Thoracic aorta (tissue), 2 donors: ENCODE data around the gene ACTRT2. TPM values are rescaled to one million over a fixed set of nuclear protein-coding genes. Genes with fewer than 3 reads are reported as not detected.

Experiments
- ATAC-seq: fragments of 150-250 bp; one replicate; pipeline ENCODE4 v1.8.0; 2017; ENCODE audit warnings: low read depth; ENCODE audit not compliant: insufficient number of reproducible peaks, low FRiP score
- DNase-seq: peaks from one replicate; pipeline ENCODE4 v3.0.0-alpha.2; 2020; ENCODE audit warnings: low spot score
- H3K27ac ChIP-seq, 2 donors: fragments of 200-600 bp; sonication (generic); 1 replicate in 1 of 2; 2 replicates in 1 of 2; pipeline ENCODE4 v1.5.1; 2016; ENCODE audit warnings: mild to moderate bottlenecking in 2 of 2, moderate library complexity in 2 of 2
- H3K27me3 ChIP-seq: fragments of 200-600 bp; sonication (generic); replicated peaks from 2 replicates; pipeline ENCODE4 v1.6.0; 2016; ENCODE audit warnings: mild to moderate bottlenecking; ENCODE audit not compliant: insufficient read depth
- H3K36me3 ChIP-seq: fragments of 200-600 bp; sonication (generic); one replicate; pipeline ENCODE4 v1.5.1; 2016
- H3K4me1 ChIP-seq, 2 donors: fragments of 200-600 bp; sonication (generic); 1 replicate in 1 of 2; 2 replicates in 1 of 2; pipeline versions ENCODE4 v1.5.1 to v1.6.0; 2016; ENCODE audit warnings: low read depth in 2 of 2, mild to moderate bottlenecking in 1 of 2; ENCODE audit not compliant: control insufficient read depth in 1 of 2
- H3K4me3 ChIP-seq: fragments of 200-600 bp; sonication (generic); 2 replicates; pipeline ENCODE4 v1.5.1; 2016; ENCODE audit warnings: mild to moderate bottlenecking
- H3K9me3 ChIP-seq: fragments of 200-600 bp; sonication (generic); 2 replicates; pipeline ENCODE4 v1.5.1; 2016
- total RNA-seq, 2 donors: library from RNA; depleted of rRNA; stranded (reverse); fragments of >200 nt; gene quantifications; one replicate each; pipeline versions ENCODE4 v1.1.0 to v1.2.3, GENCODE V29; 2016
- TF ChIP-seq, protein P1 (sequence below): fragments of 200-600 bp; sonication (generic); IDR thresholded peaks from one replicate; pipeline ENCODE4 v1.5.1; 2019; ENCODE audit warnings: antibody characterized with exemption

Gene ACTRT2
- total RNA-seq, 2 donors from 2014 or later, result not detected

DNA sequence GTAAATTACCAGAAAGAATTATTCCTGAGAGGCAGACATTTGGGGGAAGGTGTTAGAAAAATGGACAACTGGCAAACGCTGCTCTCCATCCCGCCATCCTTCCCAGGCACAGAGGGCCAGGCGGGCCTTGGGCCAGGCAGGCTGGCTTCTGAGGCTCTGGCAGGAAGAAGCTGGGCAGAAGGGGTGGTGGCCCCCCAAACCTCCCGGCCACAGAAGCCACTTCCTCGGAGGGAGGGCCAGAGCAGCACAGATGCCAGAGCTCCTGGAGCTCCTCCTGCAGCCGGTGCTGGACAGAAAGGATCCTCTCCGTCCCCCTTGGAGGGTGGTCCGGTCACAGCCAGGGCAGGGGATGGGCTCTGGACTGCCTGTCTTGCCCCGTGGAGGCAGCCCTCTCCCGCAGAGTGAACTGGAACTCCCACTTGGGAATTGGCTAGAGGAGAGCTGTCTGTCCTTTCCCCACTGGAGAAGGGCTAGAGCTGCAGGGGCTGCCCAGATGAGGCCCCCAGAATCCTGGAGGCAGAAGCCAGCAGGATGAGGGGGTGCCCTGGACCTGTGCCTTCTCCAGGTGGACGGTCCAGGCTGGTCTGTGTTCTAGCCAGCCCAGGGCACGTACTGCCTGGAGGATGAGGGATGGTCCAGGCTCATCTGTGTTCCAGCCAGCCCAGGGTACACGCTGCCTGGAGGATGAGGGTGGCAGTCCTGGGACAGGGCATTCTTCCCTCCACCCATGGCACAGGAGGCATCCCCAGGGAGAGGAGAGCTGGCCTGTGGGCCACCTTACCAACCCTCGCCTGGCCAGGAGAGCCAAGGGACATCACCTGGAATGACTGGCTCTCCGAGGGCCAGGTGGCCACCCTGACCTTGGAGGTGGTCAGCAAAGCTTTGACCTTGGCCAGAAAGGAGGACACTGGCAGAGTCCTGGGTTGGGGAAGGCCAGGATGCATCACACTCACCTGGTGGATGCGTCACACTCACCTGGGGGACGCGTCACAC lies 47.4 kb upstream of the ACTRT2 start:
- ATAC-seq, result no peak
- TF ChIP-seq, protein P1, sequence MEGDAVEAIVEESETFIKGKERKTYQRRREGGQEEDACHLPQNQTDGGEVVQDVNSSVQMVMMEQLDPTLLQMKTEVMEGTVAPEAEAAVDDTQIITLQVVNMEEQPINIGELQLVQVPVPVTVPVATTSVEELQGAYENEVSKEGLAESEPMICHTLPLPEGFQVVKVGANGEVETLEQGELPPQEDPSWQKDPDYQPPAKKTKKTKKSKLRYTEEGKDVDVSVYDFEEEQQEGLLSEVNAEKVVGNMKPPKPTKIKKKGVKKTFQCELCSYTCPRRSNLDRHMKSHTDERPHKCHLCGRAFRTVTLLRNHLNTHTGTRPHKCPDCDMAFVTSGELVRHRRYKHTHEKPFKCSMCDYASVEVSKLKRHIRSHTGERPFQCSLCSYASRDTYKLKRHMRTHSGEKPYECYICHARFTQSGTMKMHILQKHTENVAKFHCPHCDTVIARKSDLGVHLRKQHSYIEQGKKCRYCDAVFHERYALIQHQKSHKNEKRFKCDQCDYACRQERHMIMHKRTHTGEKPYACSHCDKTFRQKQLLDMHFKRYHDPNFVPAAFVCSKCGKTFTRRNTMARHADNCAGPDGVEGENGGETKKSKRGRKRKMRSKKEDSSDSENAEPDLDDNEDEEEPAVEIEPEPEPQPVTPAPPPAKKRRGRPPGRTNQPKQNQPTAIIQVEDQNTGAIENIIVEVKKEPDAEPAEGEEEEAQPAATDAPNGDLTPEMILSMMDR, result no peak
- H3K36me3 ChIP-seq, result no peaks in the 10 kb centered on the region
- no peaks in the 10 kb centered on the region for H3K27me3 ChIP-seq
- no peak overlapping the region for H3K4me3 ChIP-seq
- H3K27ac ChIP-seq, result no peak overlapping the region
- DNase-seq, result no peak
- no peaks in the 10 kb centered on the region for H3K9me3 ChIP-seq
- H3K4me1 ChIP-seq, result peaks cover 12 to 48% of the 10 kb centered on the region in 2 donors

DNA sequence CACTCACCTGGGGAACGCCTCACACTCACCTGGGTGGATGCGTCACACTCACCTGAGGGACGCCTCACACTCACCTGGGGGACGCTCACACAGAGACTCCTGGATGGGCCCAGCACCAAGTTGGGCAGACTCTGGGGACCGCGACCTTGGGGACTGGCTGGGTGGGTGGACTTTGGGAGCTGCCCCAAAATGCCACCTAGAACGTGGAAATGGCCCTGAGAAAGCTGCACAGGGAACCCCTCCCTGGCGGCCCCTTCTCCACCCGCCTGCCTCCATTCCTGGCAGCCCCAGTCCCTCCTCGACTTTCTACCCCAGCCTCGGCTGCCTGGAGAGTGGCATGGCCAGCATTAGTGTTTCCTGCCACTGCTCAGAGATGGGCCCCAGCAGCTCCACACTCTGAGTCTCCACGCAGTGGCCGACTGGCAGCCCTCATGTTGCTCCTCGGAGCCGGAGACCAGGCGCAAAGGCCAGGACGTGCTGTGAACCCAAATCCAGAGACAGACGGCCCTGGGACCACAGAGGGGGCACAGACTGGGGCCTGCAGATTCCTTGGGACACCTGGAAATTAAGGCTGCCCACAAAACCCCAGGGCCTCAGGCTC lies 46.5 kb upstream of the ACTRT2 start:
- H3K27ac ChIP-seq, result peak overlapping the region; percentile 66 to 70
- ATAC-seq (no peak), DNase-seq (no peak)
- TF ChIP-seq, protein P1, result no peak
- peaks cover 15 to 56% of the 10 kb centered on the region in 2 donors for H3K4me1 ChIP-seq
- H3K36me3 ChIP-seq, result no peaks in the 10 kb centered on the region
- H3K4me3 ChIP-seq, result no peak overlapping the region
- H3K9me3 ChIP-seq, result no peaks in the 10 kb centered on the region
- H3K27me3 ChIP-seq, result no peaks in the 10 kb centered on the region

DNA sequence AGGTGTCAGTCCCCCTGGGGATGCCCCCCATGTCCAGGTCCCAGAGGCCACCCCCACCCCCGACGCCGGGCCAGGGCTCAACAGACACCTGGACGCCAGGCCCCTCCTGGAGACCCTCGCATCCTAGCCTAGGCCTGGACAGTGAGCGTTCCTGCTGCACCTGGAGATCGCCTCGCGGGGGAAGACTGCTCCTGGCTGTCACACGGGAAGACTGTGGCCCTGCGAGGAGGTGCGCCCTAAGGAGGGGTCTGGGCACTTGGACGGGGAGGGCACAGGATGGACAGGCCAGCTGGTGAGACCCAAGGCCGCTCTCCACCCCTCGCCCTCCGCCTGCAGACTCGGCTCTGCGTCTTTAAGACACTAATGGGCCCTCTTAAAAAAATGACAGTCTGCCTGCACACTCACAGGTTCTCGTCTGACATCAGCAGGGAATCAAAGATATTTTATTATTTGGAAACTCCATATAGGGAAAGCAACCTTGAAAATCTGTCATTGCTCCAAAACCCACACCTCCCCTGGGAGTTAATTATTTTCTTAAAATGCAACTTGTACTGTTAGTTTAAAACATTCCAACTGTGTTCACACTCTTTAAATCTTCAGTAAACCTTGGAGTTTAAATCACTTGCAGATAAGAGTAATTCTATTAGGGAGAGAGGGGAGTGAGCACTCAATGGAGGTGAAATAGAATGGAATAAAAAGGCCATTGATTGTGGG lies 45.6 kb upstream of the ACTRT2 start:
- Histone ChIP-seq H3K36me3 (no peaks in the 10 kb centered on the region), H3K4me1 (peaks cover 22 to 64% of the 10 kb centered on the region in 2 donors), H3K27ac (peak overlapping the region; percentile 66 to 70), H3K27me3 (no peaks in the 10 kb centered on the region), H3K9me3 (no peaks in the 10 kb centered on the region), H3K4me3 (no peak overlapping the region)
- TF ChIP-seq, protein P1, result no peak
- DNase-seq (no peak), ATAC-seq (no peak)

DNA sequence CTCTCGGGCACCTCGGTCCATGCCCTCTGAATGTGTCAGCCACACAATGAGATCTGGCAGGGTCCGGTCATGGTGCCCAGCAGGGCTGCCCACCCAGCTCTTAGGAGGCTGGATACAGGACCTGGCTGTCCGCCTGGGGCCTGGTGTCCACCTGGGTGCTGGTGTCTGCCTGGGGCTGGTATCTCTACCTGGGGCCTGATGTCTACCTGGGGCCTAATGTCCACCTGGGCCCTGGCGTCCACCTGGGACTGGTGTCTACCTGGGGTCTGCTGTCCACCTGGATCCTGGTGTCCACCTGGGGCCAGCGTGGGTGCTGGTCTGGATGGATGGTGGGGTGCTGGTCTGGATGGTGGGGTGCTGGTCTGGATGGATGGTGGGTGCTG lies 45.1 kb upstream of the ACTRT2 start:
- H3K9me3 ChIP-seq, result no peaks in the 10 kb centered on the region
- TF ChIP-seq, protein P1, result no peak
- H3K4me3 ChIP-seq, result no peak overlapping the region
- DNase-seq (no peak), ATAC-seq (no peak)
- peaks cover 24 to 70% of the 10 kb centered on the region in 2 donors for H3K4me1 ChIP-seq
- H3K27me3 ChIP-seq, result no peaks in the 10 kb centered on the region
- peak overlapping the region; percentile 52 to 66 for H3K27ac ChIP-seq
- no peaks in the 10 kb centered on the region for H3K36me3 ChIP-seq
